Stimulated activated CD4-positive, alpha-beta T cell treated with anti-CD3 and anti-CD28 coated beads, TNF-alpha, amount 100 ng/mL, for 48 hours (primary cell): ENCODE results near the gene CWF19L1.

Source experiments
- DNase-seq, 3 donors: peaks; one replicate each; pipeline ENCODE4 v3.0.0-alpha.2; 2020; ENCODE audit warnings: low read depth in 3 of 3

The CWF19L1 gene

DNA sequence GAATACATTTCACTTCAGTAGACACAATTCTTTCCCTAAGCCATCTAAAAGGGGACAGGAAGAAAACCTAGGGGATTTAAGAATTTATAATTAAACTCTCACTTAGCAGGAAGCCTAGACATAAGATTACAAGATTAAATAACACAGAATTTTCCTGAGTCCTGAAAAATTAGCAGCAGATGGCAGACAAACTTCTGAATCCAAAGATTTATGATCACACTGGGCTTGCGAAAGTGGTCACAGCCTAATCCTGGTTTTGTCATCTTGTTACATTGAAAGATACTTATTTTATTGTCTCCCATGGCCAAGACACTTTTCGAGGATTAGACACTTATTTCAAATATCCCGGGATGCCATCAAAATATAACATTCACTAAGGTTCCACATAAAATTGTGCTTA lies 84.5 kb downstream of the CWF19L1 start:
- DNase-seq, result no peak
